Activated CD8-positive, alpha-beta memory T cell treated with anti-CD3 and anti-CD28 coated beads for 48 hours (primary cell): ENCODE results near the gene SPPL2A.
"Not testable (repeated sequence)": the region's sequence is repeated elsewhere in the genome, so short reads cannot be mapped to it uniquely, and the experiment has no call there.

Source experiments
- DNase-seq, 3 experiments: peaks; one replicate each; pipeline ENCODE4 v3.0.0-alpha.2; 2020; ENCODE audit warnings: low read depth in 2 of 3, low spot score in 2 of 3

SPPL2A gene

GRCh38 chr15:50773389-50773788 is 7.9 kb upstream of the SPPL2A start:
- DNase-seq = no peak

GRCh38 chr15:50767332-50767861 is 1.9 kb upstream of the SPPL2A start:
- DNase-seq = no peak

- DNase-seq = no peak
Observed at GRCh38 chr15:50764461-50765194, 878 bp downstream of the SPPL2A start.

- DNase-seq = no peak
Observed at GRCh38 chr15:50758712-50759205, 6.7 kb downstream of the SPPL2A start.

- no peak for DNase-seq
Observed at GRCh38 chr15:50753463-50753862, 12.0 kb downstream of the SPPL2A start.

GRCh38 chr15:50751394-50751793 is 14.1 kb downstream of the SPPL2A start:
- no peak for DNase-seq

GRCh38 chr15:50750227-50750705 is 15.2 kb downstream of the SPPL2A start:
- no peak for DNase-seq

- DNase-seq = no peak
Observed at GRCh38 chr15:50747523-50747922, 18.0 kb downstream of the SPPL2A start.

- no peak for DNase-seq
Observed at GRCh38 chr15:50744601-50745000, 20.9 kb downstream of the SPPL2A start.

- DNase-seq = no peak
Observed at GRCh38 chr15:50740955-50741354, 24.6 kb downstream of the SPPL2A start.

- no peak for DNase-seq
Observed at GRCh38 chr15:50736823-50737222, 28.7 kb downstream of the SPPL2A start.

- DNase-seq = no peak
Observed at GRCh38 chr15:50735156-50735555, 30.4 kb downstream of the SPPL2A start.

- DNase-seq = no peak
Observed at GRCh38 chr15:50726315-50726714, 39.2 kb downstream of the SPPL2A start.

- no peak for DNase-seq
Observed at GRCh38 chr15:50718700-50719125, 46.8 kb downstream of the SPPL2A start.

GRCh38 chr15:50712018-50712417 is 53.5 kb downstream of the SPPL2A start:
- no peak for DNase-seq

GRCh38 chr15:50710585-50710984 is 54.9 kb downstream of the SPPL2A start:
- DNase-seq = no peak

GRCh38 chr15:50707878-50708427 is 57.6 kb downstream of the SPPL2A start:
- no peak for DNase-seq

GRCh38 chr15:50702762-50703334 is 62.7 kb downstream of the SPPL2A start:
- no peak for DNase-seq

- no peak for DNase-seq
Observed at GRCh38 chr15:50698101-50698500, 67.4 kb downstream of the SPPL2A start.

GRCh38 chr15:50697109-50697797 is 68.3 kb downstream of the SPPL2A start:
- DNase-seq = no peak

- DNase-seq = not testable (repeated sequence)
Observed at GRCh38 chr15:50694634-50695165, 70.8 kb downstream of the SPPL2A start.
